ENCODE measurements around the gene RMDN3. TPM values are rescaled to one million over a fixed set of nuclear protein-coding genes. Genes with fewer than 3 reads are reported as not detected.

Gene RMDN3
- total RNA-seq, 2 experiments from 2014 or later = 34.0 to 35.1 TPM

DNA sequence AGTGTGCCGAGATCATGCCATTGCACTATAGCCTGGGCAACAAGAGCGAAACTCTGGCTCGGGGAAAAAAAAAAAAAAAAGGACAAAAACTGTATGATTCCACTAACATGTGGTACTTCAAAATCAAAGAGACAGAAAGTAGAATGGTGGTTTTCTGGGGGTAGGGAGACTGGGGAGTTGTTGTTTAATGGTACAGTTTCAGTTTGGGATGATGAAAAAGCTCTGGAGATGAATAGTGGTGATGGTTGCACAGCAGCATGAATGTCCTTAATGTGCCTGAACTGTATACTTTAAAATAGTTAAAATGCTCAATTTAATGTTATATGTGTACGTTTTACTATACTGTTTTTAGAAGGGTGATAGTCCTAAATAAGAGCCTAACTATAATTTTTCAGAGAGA, 32.7 kb downstream of the RMDN3 start:
- CTCF ChIA-PET = interaction anchor here (1.2 to 2.9 kb wide), 3 partner anchors 15 to 133 kb away, joined by 3 to 10 read pairs (median 4); no protein-coding TSS in a partner anchor
- DNase-seq = no peak
- ATAC-seq = no peak
- H3K4me3 Mint-ChIP-seq = no peak overlapping the region
- POLR2A ChIA-PET = no interaction called here
- no peaks in the 10 kb centered on the region for H3K27me3 Mint-ChIP-seq (ENCODE audit: low read depth)
- H3K9me3 Mint-ChIP-seq (ENCODE audit: insufficient read depth) = no peaks in the 10 kb centered on the region
- no peak overlapping the region for H3K27ac Mint-ChIP-seq
- H3K4me1 Mint-ChIP-seq (ENCODE audit: low read depth) = peaks cover 10% of the 10 kb centered on the region
- peaks cover 47% of the 10 kb centered on the region for H3K36me3 Mint-ChIP-seq (ENCODE audit: low read depth)

DNA sequence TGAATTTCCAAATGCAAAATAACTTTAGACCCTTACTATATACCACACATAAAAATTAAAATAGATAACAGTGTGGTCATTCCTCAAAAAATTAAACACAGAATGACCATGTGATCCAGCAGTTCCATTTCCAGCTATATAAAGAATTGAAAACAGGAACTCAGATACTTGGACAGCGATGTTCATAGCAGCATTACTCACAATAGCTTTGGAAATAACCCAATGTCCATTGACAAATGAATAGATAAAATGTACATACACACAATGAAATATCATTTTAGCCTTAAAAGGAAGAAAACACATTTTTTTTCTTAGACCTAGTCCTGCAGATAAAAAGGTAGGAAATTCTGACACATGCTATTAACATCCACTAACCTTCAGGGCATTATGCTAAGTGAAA, 33.4 kb downstream of the RMDN3 start:
- DNase-seq = no peak
- H3K4me1 Mint-ChIP-seq (ENCODE audit: low read depth) = peaks cover 10% of the 10 kb centered on the region
- no peak for ATAC-seq
- H3K36me3 Mint-ChIP-seq (ENCODE audit: low read depth) = peaks cover 49% of the 10 kb centered on the region
- H3K27ac Mint-ChIP-seq = no peak overlapping the region
- no peak overlapping the region for H3K4me3 Mint-ChIP-seq
- ChIA-PET CTCF (no interaction called here), POLR2A (interaction anchor here (0.6 kb wide), 1 partner anchor 133 kb away, joined by 4 read pairs; no protein-coding TSS in a partner anchor)
- H3K9me3 Mint-ChIP-seq (ENCODE audit: insufficient read depth) = no peaks in the 10 kb centered on the region
- no peaks in the 10 kb centered on the region for H3K27me3 Mint-ChIP-seq (ENCODE audit: low read depth)

GRCh38 chr15:40716165-40716564, 38.9 kb downstream of the RMDN3 start:
- H3K4me1 Mint-ChIP-seq (ENCODE audit: low read depth) = no peaks in the 10 kb centered on the region
- no peak for DNase-seq
- ATAC-seq = no peak
- ChIA-PET CTCF (no interaction called here), POLR2A (no interaction called here)
- H3K27me3 Mint-ChIP-seq (ENCODE audit: low read depth) = no peaks in the 10 kb centered on the region
- no peaks in the 10 kb centered on the region for H3K9me3 Mint-ChIP-seq (ENCODE audit: insufficient read depth)
- peaks cover 54% of the 10 kb centered on the region for H3K36me3 Mint-ChIP-seq (ENCODE audit: low read depth)
- no peak overlapping the region for H3K27ac Mint-ChIP-seq
- no peak overlapping the region for H3K4me3 Mint-ChIP-seq

- H3K36me3 Mint-ChIP-seq (ENCODE audit: low read depth) = peaks cover 55% of the 10 kb centered on the region
- no peaks in the 10 kb centered on the region for H3K9me3 Mint-ChIP-seq (ENCODE audit: insufficient read depth)
- H3K27ac Mint-ChIP-seq = no peak overlapping the region
- H3K27me3 Mint-ChIP-seq (ENCODE audit: low read depth) = no peaks in the 10 kb centered on the region
- ATAC-seq = no peak
- CTCF ChIA-PET = interaction anchor here (1.3 kb wide), 1 partner anchor 68 kb away, joined by 3 read pairs; no protein-coding TSS in a partner anchor
- no peak for DNase-seq
- no peaks in the 10 kb centered on the region for H3K4me1 Mint-ChIP-seq (ENCODE audit: low read depth)
- POLR2A ChIA-PET = interaction anchor here (0.6 kb wide), 1 partner anchor 112 kb away, joined by 3 read pairs; no protein-coding TSS in a partner anchor
- H3K4me3 Mint-ChIP-seq = no peak overlapping the region
Observed at GRCh38 chr15:40714144-40714543, 40.9 kb downstream of the RMDN3 start.

GRCh38 chr15:40706121-40706520, 48.9 kb downstream of the RMDN3 start:
- Mint-ChIP-seq H3K27me3 (ENCODE audit: low read depth) (no peaks in the 10 kb centered on the region), H3K9me3 (ENCODE audit: insufficient read depth) (no peaks in the 10 kb centered on the region), H3K4me1 (ENCODE audit: low read depth) (peaks cover 6% of the 10 kb centered on the region), H3K4me3 (no peak overlapping the region), H3K36me3 (ENCODE audit: low read depth) (peaks cover 47% of the 10 kb centered on the region), H3K27ac (no peak overlapping the region)
- no peak for ATAC-seq
- POLR2A ChIA-PET = interaction anchor here (1.0 kb wide), 1 partner anchor 12 kb away, joined by 4 read pairs; no protein-coding TSS in a partner anchor
- DNase-seq = no peak
- CTCF ChIA-PET = interaction anchor here (0.6 to 3.7 kb wide), 2 partner anchors 58 to 76 kb away, joined by 3 to 13 read pairs; no protein-coding TSS in a partner anchor

DNA sequence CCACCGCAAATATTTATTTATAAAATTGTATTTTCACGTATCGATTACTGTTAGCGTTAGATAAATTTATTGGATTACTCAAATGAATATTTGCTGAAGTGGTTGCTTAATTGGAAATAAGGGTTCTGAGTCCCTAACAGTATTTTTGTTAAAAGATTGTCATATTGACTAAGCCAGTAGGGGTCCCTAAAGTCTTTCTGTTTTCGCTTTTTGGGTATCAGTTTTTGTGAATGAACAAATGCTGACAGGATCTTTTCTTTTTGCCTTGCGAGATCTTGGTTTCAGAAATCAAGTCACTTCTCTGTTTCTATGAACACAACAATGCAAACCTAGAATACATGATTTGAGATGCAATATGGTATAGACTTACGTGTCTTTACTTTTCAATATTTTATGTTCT, 53.0 kb downstream of the RMDN3 start:
- CTCF ChIA-PET = interaction anchor here (1.2 to 2.1 kb wide), 2 partner anchors 35 to 80 kb away, joined by 4 to 7 read pairs; no protein-coding TSS in a partner anchor

GRCh38 chr15:40697916-40698315, 57.1 kb downstream of the RMDN3 start:
- H3K36me3 Mint-ChIP-seq (ENCODE audit: low read depth) = peaks cover 55% of the 10 kb centered on the region
- ATAC-seq (no peak), DNase-seq (no peak)
- no peaks in the 10 kb centered on the region for H3K27me3 Mint-ChIP-seq (ENCODE audit: low read depth)
- peak overlapping the region; percentile 6 for H3K4me3 Mint-ChIP-seq
- CTCF ChIA-PET = no interaction called here
- POLR2A ChIA-PET = no interaction called here
- no peaks in the 10 kb centered on the region for H3K9me3 Mint-ChIP-seq (ENCODE audit: insufficient read depth)
- no peak overlapping the region for H3K27ac Mint-ChIP-seq
- peaks cover 49% of the 10 kb centered on the region for H3K4me1 Mint-ChIP-seq (ENCODE audit: low read depth)

More for the DNA sequence above, 53.0 kb downstream of the RMDN3 start:
- H3K9me3 Mint-ChIP-seq (ENCODE audit: insufficient read depth) = no peaks in the 10 kb centered on the region
- DNase-seq (no peak), ATAC-seq (no peak)
- H3K4me1 Mint-ChIP-seq (ENCODE audit: low read depth) = peaks cover 31% of the 10 kb centered on the region
- H3K27me3 Mint-ChIP-seq (ENCODE audit: low read depth) = no peaks in the 10 kb centered on the region
- POLR2A ChIA-PET = no interaction called here
- peaks cover 55% of the 10 kb centered on the region for H3K36me3 Mint-ChIP-seq (ENCODE audit: low read depth)
- H3K4me3 Mint-ChIP-seq = no peak overlapping the region
- H3K27ac Mint-ChIP-seq = no peak overlapping the region

GRCh38 chr15:40696228-40696627, 58.8 kb downstream of the RMDN3 start:
- ATAC-seq = no peak
- H3K27me3 Mint-ChIP-seq (ENCODE audit: low read depth) = no peaks in the 10 kb centered on the region
- H3K9me3 Mint-ChIP-seq (ENCODE audit: insufficient read depth) = no peaks in the 10 kb centered on the region
- ChIA-PET POLR2A (interaction anchor here (1.1 to 1.8 kb wide), 2 partner anchors 30 to 127 kb away, joined by 3 to 5 read pairs; partner anchors contain the start of gene RPUSD2), CTCF (interaction anchor here (2.2 to 3.6 kb wide), 2 partner anchors 48 to 86 kb away, joined by 7 to 20 read pairs; no protein-coding TSS in a partner anchor)
- peak overlapping the region; percentile 100 for H3K27ac Mint-ChIP-seq
- H3K4me1 Mint-ChIP-seq (ENCODE audit: low read depth) = peaks cover 47% of the 10 kb centered on the region
- H3K4me3 Mint-ChIP-seq = peak overlapping the region; percentile 100
- peaks cover 48% of the 10 kb centered on the region for H3K36me3 Mint-ChIP-seq (ENCODE audit: low read depth)
- no peak for DNase-seq

GRCh38 chr15:40695469-40695890, 59.6 kb downstream of the RMDN3 start:
- Mint-ChIP-seq H3K4me3 (peak overlapping the region; percentile 100), H3K4me1 (ENCODE audit: low read depth) (peaks cover 47% of the 10 kb centered on the region), H3K27ac (peak overlapping the region; percentile 100), H3K36me3 (ENCODE audit: low read depth) (peaks cover 43% of the 10 kb centered on the region), H3K9me3 (ENCODE audit: insufficient read depth) (no peaks in the 10 kb centered on the region), H3K27me3 (ENCODE audit: low read depth) (no peaks in the 10 kb centered on the region)
- ChIA-PET CTCF (interaction anchor here (1.0 to 3.6 kb wide), 11 partner anchors 16 to 164 kb away, joined by 3 to 20 read pairs (median 4); no protein-coding TSS in a partner anchor), POLR2A (interaction anchor here (0.5 to 2.7 kb wide), 22 partner anchors 10 to 637 kb away, joined by 3 to 12 read pairs (median 4); partner anchors contain the start of genes CCDC32, DNAJC17, INO80 and NUSAP1)
- ATAC-seq (peak; percentile 47), DNase-seq (peak; percentile 36)

DNA sequence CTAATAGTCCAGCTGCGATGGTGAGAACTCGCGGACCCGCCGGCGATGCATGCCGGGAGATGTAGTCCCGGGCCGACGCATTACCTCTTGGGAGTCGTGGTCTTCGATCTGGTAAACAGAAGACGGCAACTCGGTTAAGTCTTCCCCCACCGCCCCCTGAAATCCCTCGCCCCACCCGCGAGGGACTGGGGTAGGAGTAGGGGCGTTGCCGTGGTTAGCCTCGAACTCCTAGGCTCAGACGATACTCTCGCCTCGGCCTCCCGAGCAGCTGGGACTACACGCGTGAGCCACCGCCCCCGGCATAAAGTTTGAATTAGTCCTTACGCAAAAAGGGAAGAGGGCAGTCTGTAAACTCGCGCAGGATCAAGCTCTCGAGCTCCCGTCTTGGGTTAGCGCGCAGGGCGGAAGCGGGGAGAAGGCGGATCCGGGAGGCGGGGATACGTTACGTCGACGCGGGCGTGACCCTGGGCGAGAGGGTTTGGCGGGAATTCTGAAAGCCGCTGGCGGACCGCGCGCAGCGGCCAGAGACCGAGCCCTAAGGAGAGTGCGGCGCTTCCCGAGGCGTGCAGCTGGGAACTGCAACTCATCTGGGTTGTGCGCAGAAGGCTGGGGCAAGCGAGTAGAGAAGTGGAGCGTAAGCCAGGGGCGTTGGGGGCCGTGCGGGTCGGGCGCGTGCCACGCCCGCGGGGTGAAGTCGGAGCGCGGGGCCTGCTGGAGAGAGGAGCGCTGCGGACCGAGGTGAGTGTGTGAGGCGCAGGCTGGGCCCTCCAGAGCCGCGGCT, 60.2 kb downstream of the RMDN3 start, which contains the start of gene RAD51:
TSS of gene RAD51 (plus strand) at position 487 of the 781 bp plus-strand sequence. CDS start 3,585 bp downstream, outside the sequence.
- POLR2A ChIA-PET = interaction anchor here (0.7 to 2.7 kb wide), 33 partner anchors 10 to 638 kb away, joined by 3 to 12 read pairs (median 4); partner anchors contain the start of genes CCDC32, DNAJC17, INO80 and NUSAP1
- CTCF ChIA-PET = interaction anchor here (0.7 to 3.6 kb wide), 16 partner anchors 16 to 208 kb away, joined by 3 to 20 read pairs (median 4); no protein-coding TSS in a partner anchor
- H3K9me3 Mint-ChIP-seq (ENCODE audit: insufficient read depth) = no peaks in the 10 kb centered on the region
- H3K27ac Mint-ChIP-seq = peak within 1 kb of the TSS; percentile 100
- H3K4me3 Mint-ChIP-seq = peak within 1 kb of the TSS; percentile 100
- DNase-seq (peak; percentile 96), ATAC-seq (peak; percentile 94)
- peaks cover 42% of the 10 kb centered on the region for H3K4me1 Mint-ChIP-seq (ENCODE audit: low read depth)
- no peaks in the 10 kb centered on the region for H3K27me3 Mint-ChIP-seq (ENCODE audit: low read depth)
- H3K36me3 Mint-ChIP-seq (ENCODE audit: low read depth) = peaks cover 37% of the 10 kb centered on the region

DNA sequence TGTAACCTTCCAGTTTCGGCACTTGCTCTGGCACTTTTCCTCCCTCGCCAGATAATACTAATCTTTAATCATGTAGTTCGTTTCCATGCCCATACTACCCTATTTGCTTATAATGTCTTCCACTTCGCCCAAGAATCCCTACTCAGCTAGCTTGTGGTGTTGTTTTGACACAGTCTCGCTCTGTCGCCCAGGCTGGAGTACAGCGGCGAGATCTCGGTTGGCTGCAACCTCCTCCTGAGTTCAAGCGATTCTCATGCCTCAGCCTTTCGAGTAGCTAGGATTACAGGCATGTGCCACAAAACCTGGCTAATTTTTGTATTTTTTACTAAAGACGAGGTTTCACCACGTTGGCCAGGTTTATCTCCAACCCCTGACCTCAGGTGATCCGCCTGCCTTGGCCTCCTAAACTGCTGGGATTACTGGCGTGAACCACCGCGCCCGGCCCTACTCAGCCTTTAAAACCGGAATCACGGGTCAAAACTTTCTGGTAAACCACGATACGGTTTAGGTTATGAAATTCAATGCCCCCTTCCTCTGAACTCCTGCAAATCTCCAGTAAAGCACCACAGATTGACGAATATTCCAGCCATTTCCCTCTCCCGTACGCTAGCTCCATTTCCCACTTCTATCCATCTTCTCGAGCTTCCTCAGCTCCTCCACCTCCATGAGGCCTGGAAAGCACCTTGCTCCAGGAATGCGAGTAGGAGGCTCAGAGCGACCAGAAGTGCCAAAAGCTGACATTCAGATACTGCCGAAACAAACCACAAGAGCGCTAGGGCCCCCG, 61.0 kb downstream of the RMDN3 start:
- no peaks in the 10 kb centered on the region for H3K9me3 Mint-ChIP-seq (ENCODE audit: insufficient read depth)
- H3K27ac Mint-ChIP-seq = peak overlapping the region; percentile 100
- no peaks in the 10 kb centered on the region for H3K27me3 Mint-ChIP-seq (ENCODE audit: low read depth)
- peaks cover 35% of the 10 kb centered on the region for H3K4me1 Mint-ChIP-seq (ENCODE audit: low read depth)
- H3K4me3 Mint-ChIP-seq = peak overlapping the region; percentile 100
- DNase-seq (no peak), ATAC-seq (no peak)
- ChIA-PET CTCF (interaction anchor here (0.7 to 3.6 kb wide), 16 partner anchors 15 to 209 kb away, joined by 3 to 20 read pairs (median 4); no protein-coding TSS in a partner anchor), POLR2A (interaction anchor here (0.7 to 2.7 kb wide), 29 partner anchors 9 to 639 kb away, joined by 3 to 12 read pairs (median 4); partner anchors contain the start of genes CCDC32, DNAJC17, INO80 and NUSAP1)
- peaks cover 30% of the 10 kb centered on the region for H3K36me3 Mint-ChIP-seq (ENCODE audit: low read depth)

Data from activated CD8-positive, alpha-beta T cell treated with anti-CD3 and anti-CD28 coated beads, Interleukin-2, amount 10 ng/mL, durations not matched to agents 7 days and 5 days (primary cell).